H1 (cell line): ENCODE results near the gene CAPG. TPM values are rescaled to one million over a fixed set of nuclear protein-coding genes. Genes with fewer than 3 reads are reported as not detected.

Experiments
- CTCF ChIA-PET: fragments of 300-600 bp; sonication (Branson Sonifier 250); formaldehyde crosslinking; loops from one replicate; lab custom pipeline; 2021; ENCODE audit not compliant: partially characterized antibody; lab: Charles Lee
- POLR2A ChIA-PET: fragments of 300-600 bp; sonication (Branson Sonifier 250); formaldehyde crosslinking; loops from one replicate; lab custom pipeline; 2021; ENCODE audit warnings: inconsistent platforms; ENCODE audit not compliant: partially characterized antibody; lab: Charles Lee
- DNase-seq, 2 experiments: peaks; one replicate each; pipeline versions ENCODE4 v3.0.0 to v3.0.0-alpha.2; 2010 to 2022; ENCODE audit warnings: low spot score in 2 of 2, low read depth in 1 of 2, mixed read lengths in 1 of 2
- FAIRE-seq: peaks from 2 replicates; lab custom pipeline; 2011; peaks lifted over from hg19 to GRCh38; lab: Jason Lieb, UNC
- H2AFZ ChIP-seq: 2 replicates; pipeline ENCODE4 v1.8.1; 2012; ENCODE audit warnings: low read length, inconsistent platforms
- H2AK5ac ChIP-seq: 2 replicates; pipeline ENCODE4 v1.6.1; 2013; ENCODE audit warnings: low read depth, low read length
- H2BK120ac ChIP-seq: replicated peaks from 2 replicates; pipeline ENCODE3; 2013; ENCODE audit warnings: low read depth, low read length, inconsistent platforms
- H2BK12ac ChIP-seq: 2 replicates; pipeline ENCODE4 v1.6.1; 2013; ENCODE audit warnings: low read depth, low read length
- H2BK15ac ChIP-seq: 2 replicates; pipeline ENCODE4 v1.6.1; 2013; ENCODE audit warnings: low read length
- H2BK20ac ChIP-seq: 2 replicates; pipeline ENCODE4 v1.6.1; 2013; ENCODE audit warnings: low read length
- H2BK5ac ChIP-seq: 2 replicates; pipeline ENCODE4 v1.6.1; 2013; ENCODE audit warnings: low read depth, low read length
- H3K14ac ChIP-seq: 2 replicates; pipeline ENCODE4 v1.6.1; 2013; ENCODE audit warnings: inconsistent platforms; ENCODE audit not compliant: insufficient read length
- H3K18ac ChIP-seq: 2 replicates; pipeline ENCODE4 v1.6.1; 2013; ENCODE audit warnings: low read length; ENCODE audit errors: extremely low read depth
- H3K23ac ChIP-seq: 2 replicates; pipeline ENCODE4 v1.6.1; 2013; ENCODE audit warnings: inconsistent platforms; ENCODE audit not compliant: insufficient read length
- H3K23me2 ChIP-seq: 2 replicates; pipeline ENCODE4 v1.6.1; 2013; ENCODE audit warnings: low read depth, low read length
- H3K27ac ChIP-seq: 2 replicates; pipeline ENCODE4 v1.6.1; 2011; ENCODE audit warnings: low read depth, low read length, inconsistent platforms
- H3K27me3 ChIP-seq, 4 experiments: replicated peaks in 1 of 4; 1 replicate in 1 of 4; 2 replicates in 3 of 4; pipeline versions ENCODE4 v1.6.1 to v1.8.1; 2011 to 2013; ENCODE audit warnings: low read length in 3 of 4, mild to moderate bottlenecking in 3 of 4, inconsistent platforms in 2 of 4, mixed read lengths in 2 of 4, moderate library complexity in 1 of 4; ENCODE audit not compliant: control insufficient read depth in 3 of 4, insufficient read depth in 3 of 4; ENCODE audit errors: extremely low read depth in 1 of 4
- H3K36me3 ChIP-seq, 4 experiments: 2 replicates each; pipeline versions ENCODE4 v1.6.1 to v1.8.1; 2011 to 2013; ENCODE audit warnings: mild to moderate bottlenecking in 4 of 4, low read length in 3 of 4, moderate library complexity in 2 of 4, control low read depth in 1 of 4, inconsistent platforms in 1 of 4; ENCODE audit not compliant: insufficient read depth in 4 of 4, control insufficient read depth in 2 of 4
- H3K4ac ChIP-seq: replicated peaks from 2 replicates; pipeline ENCODE3; 2013; ENCODE audit warnings: low read length, low read depth, mixed read lengths, inconsistent platforms; ENCODE audit not compliant: insufficient read length
- H3K4me1 ChIP-seq, 4 experiments: replicated peaks in 1 of 4; 1 replicate in 1 of 4; 2 replicates in 3 of 4; pipeline versions ENCODE4 v1.6.1 to v1.8.1; 2011 to 2013; ENCODE audit warnings: low read length in 3 of 4, inconsistent platforms in 2 of 4, mixed read lengths in 1 of 4; ENCODE audit not compliant: insufficient read depth in 4 of 4, control insufficient read depth in 3 of 4
- H3K4me2 ChIP-seq, 2 experiments: 2 replicates each; pipeline versions ENCODE4 v1.6.1 to v1.8.1; 2011 to 2013; ENCODE audit warnings: low read depth in 2 of 2, low read length in 2 of 2, control low read depth in 1 of 2, inconsistent platforms in 1 of 2, mild to moderate bottlenecking in 1 of 2; ENCODE audit not compliant: insufficient read depth in 1 of 2
- H3K4me3 ChIP-seq, 4 experiments: fragments of 200-600, 300-600 bp in 1 of 4; sonication (generic), shearing (Covaris generic), sonication (Bioruptor Twin) in 1 of 4; 2 replicates each; pipeline versions ENCODE4 v1.5.1 to v1.8.1; 2011 to 2016; ENCODE audit warnings: low read length in 4 of 4, low read depth in 3 of 4, control low read depth in 2 of 4, inconsistent platforms in 2 of 4, mild to moderate bottlenecking in 2 of 4, mixed read lengths in 1 of 4, moderate library complexity in 1 of 4; ENCODE audit not compliant: insufficient read depth in 2 of 4; ENCODE audit errors: extremely low read depth in 1 of 4
- H3K56ac ChIP-seq: replicated peaks from 2 replicates; pipeline ENCODE3; 2013; ENCODE audit warnings: low read depth, mild to moderate bottlenecking, mixed read lengths, low read length, inconsistent platforms; ENCODE audit not compliant: insufficient read length
- H3K79me1 ChIP-seq: 2 replicates; pipeline ENCODE4 v1.6.1; 2013; ENCODE audit warnings: low read depth, low read length, control low read depth
- H3K79me2 ChIP-seq, 2 experiments: 2 replicates each; pipeline versions ENCODE4 v1.6.1 to v1.8.1; 2012 to 2013; ENCODE audit warnings: low read length in 2 of 2, mild to moderate bottlenecking in 2 of 2, inconsistent platforms in 1 of 2; ENCODE audit not compliant: insufficient read depth in 2 of 2, control insufficient read depth in 1 of 2
- H3K9ac ChIP-seq, 4 experiments: replicated peaks in 1 of 4; 1 replicate in 1 of 4; 2 replicates in 3 of 4; pipeline versions ENCODE4 v1.6.1 to v1.8.1; 2011 to 2013; ENCODE audit warnings: low read depth in 3 of 4, low read length in 3 of 4, control low read depth in 2 of 4, mild to moderate bottlenecking in 2 of 4, moderate library complexity in 2 of 4, inconsistent platforms in 1 of 4; ENCODE audit errors: extremely low read depth in 1 of 4
- H3K9me3 ChIP-seq, 2 experiments: 2 replicates each; pipeline versions ENCODE4 v1.6.1 to v1.8.1; 2012 to 2013; ENCODE audit warnings: mild to moderate bottlenecking in 2 of 2, moderate library complexity in 2 of 2, control low read depth in 1 of 2, inconsistent platforms in 1 of 2, low read depth in 1 of 2, low read length in 1 of 2, mixed read lengths in 1 of 2; ENCODE audit not compliant: insufficient read depth in 2 of 2
- H4K20me1 ChIP-seq, 2 experiments: replicated peaks in 1 of 2; 2 replicates each; pipeline versions ENCODE3 to v1.8.1; 2011 to 2013; ENCODE audit warnings: inconsistent platforms in 2 of 2, low read length in 2 of 2, mild to moderate bottlenecking in 1 of 2; ENCODE audit not compliant: insufficient read depth in 2 of 2, control insufficient read depth in 1 of 2
- H4K5ac ChIP-seq: 2 replicates; pipeline ENCODE4 v1.6.1; 2013; ENCODE audit warnings: low read length, low read depth, mixed read lengths, inconsistent platforms; ENCODE audit not compliant: insufficient read length
- H4K8ac ChIP-seq: 2 replicates; pipeline ENCODE4 v1.8.0; 2013; ENCODE audit warnings: mild to moderate bottlenecking, moderate library complexity, low read length, inconsistent platforms; ENCODE audit not compliant: insufficient read depth; ENCODE audit errors: extremely low read depth
- H4K91ac ChIP-seq: replicated peaks from 2 replicates; pipeline ENCODE3; 2013; ENCODE audit warnings: low read length, mixed read lengths, inconsistent platforms; ENCODE audit not compliant: insufficient read length
- ATF3 ChIP-seq: IDR thresholded peaks from 2 replicates; pipeline ENCODE4 v1.6.1; 2011; ENCODE audit warnings: low read depth, mild to moderate bottlenecking, low read length; ENCODE audit not compliant: insufficient read depth
- CHD1 ChIP-seq: IDR thresholded peaks from 2 replicates; pipeline ENCODE4 v1.6.1; 2012; ENCODE audit warnings: low read depth, low read length, improper control_type of control experiment
- FOSL1 ChIP-seq: IDR thresholded peaks from 2 replicates; pipeline ENCODE4 v1.6.1; 2011; ENCODE audit warnings: mild to moderate bottlenecking, low read depth, low read length, moderate library complexity; ENCODE audit not compliant: insufficient read depth
- KDM1A ChIP-seq: fragments of 200-600, 300-600 bp; sonication (generic); IDR thresholded peaks from 2 replicates; pipeline ENCODE4 v1.7.1; 2016; ENCODE audit warnings: mild to moderate bottlenecking, low read length, borderline replicate concordance
- POLR2A ChIP-seq, 2 experiments: IDR thresholded peaks; 1 replicate in 1 of 2; 2 replicates in 1 of 2; pipeline ENCODE4 v1.6.1; 2011; ENCODE audit warnings: low read depth in 2 of 2, low read length in 2 of 2, mild to moderate bottlenecking in 2 of 2; ENCODE audit errors: control extremely low read depth in 1 of 2
- TBP ChIP-seq: IDR thresholded peaks from 2 replicates; pipeline ENCODE4 v1.6.1; 2011; ENCODE audit warnings: low read depth, low read length, improper control_type of control experiment
- TCF12 ChIP-seq: IDR thresholded peaks from 2 replicates; pipeline ENCODE4 v1.6.1; 2011; ENCODE audit warnings: low read depth, mild to moderate bottlenecking, low read length
- USF2 ChIP-seq: IDR thresholded peaks from 2 replicates; pipeline ENCODE4 v1.6.1; 2011; ENCODE audit warnings: low read length, improper control_type of control experiment
- WGBS, 2 experiments: shearing (Covaris generic) in 1 of 2; methylation state at CpG; one replicate each; pipeline versions ENCODE4 v1.1.6 to v1.1.7; 2013 to 2015; ENCODE audit warnings: low lambda C conversion rate in 2 of 2, mixed read lengths in 2 of 2, inconsistent platforms in 1 of 2, low coverage in 1 of 2, missing lambda C conversion rate in 1 of 2; ENCODE audit not compliant: insufficient replicate concordance in 2 of 2, insufficient coverage in 1 of 2, insufficient read length in 1 of 2; ENCODE audit errors: extremely low coverage in 1 of 2, missing lambda C conversion rate in 1 of 2; 5-methylcytosine and 5-hydroxymethylcytosine counted together
- polyA plus RNA-seq, 7 experiments: library from polyadenylated mRNA; depleted of rRNA in 3 of 7; stranded (reverse) in 5 of 7; unstranded in 2 of 7; fragments of >200 nt in 5 of 7; fragments of 200-250 nt in 2 of 7; gene quantifications; 1 replicate in 5 of 7; 2 replicates in 1 of 7; 4 replicates in 1 of 7; pipeline versions ENCODE4 v1.2.1 to v1.2.3, GENCODE V29; 2011 to 2013; ENCODE audit warnings: missing spikeins in 2 of 7, mixed read lengths in 2 of 7
- total RNA-seq: library from RNA; stranded (reverse); fragmentation: NEBNext Ultra II Directional; extraction: Animal tissue kit (Norgen Biotek cat#: 25700); gene quantifications from 2 replicates; pipeline ENCODE4 v1.2.1, GENCODE V29; 2021

The CAPG gene
- total and polyA plus RNA-seq, 2 of the 8 experiments (the other 6 are each of a cell fraction or from before 2014, with no cell fraction given), result 80.5 to 89.0 TPM

GRCh38 chr2:85448461-85449213 is 38.5 kb upstream of the CAPG start:
- H3K36me3 ChIP-seq, result no peaks in the 10 kb centered on the region
- H2BK20ac ChIP-seq, result no peak overlapping the region
- no peak overlapping the region for H3K56ac ChIP-seq
- ChIA-PET CTCF (interaction anchor here (0.7 to 1.3 kb wide), 2 partner anchors 21 to 106 kb away, joined by 3 to 4 read pairs; no protein-coding TSS in a partner anchor), POLR2A (interaction anchor here (7.3 to 55.3 kb wide), 2 partner anchors 13 to 98 kb away, joined by 46 to 1889 read pairs; partner anchors contain the start of genes GGCX and MAT2A)
- no peaks in the 10 kb centered on the region for H3K23me2 ChIP-seq
- H2BK5ac ChIP-seq, result 0 out of 2 replicates have a peak overlapping the region, but pooled peaks have one; percentile 24
- no peaks in the 10 kb centered on the region for H3K9me3 ChIP-seq
- H4K8ac ChIP-seq, result no peak overlapping the region
- WGBS, 2 experiments, result 88% methylated on average over 8 of the region's 8 CpGs; no CpG with 5 or more reads in 1 of the 2 experiments
- H3K27me3 ChIP-seq, result no peaks in the 10 kb centered on the region
- no peak overlapping the region for H3K27ac ChIP-seq
- peaks cover 0 to 5% (median 1%) of the 10 kb centered on the region in 4 experiments; a peak in 3 of 7 replicates for H3K4me1 ChIP-seq
- H4K91ac ChIP-seq, result no peak overlapping the region
- no peak overlapping the region for H2BK15ac ChIP-seq
- H3K9ac ChIP-seq, result no peak overlapping the region
- H3K4ac ChIP-seq, result no peak overlapping the region
- H2BK120ac ChIP-seq, result no peak overlapping the region
- H3K4me2 ChIP-seq, result no peak overlapping the region
- H3K23ac ChIP-seq, result no peak overlapping the region
- no peak overlapping the region for H3K18ac ChIP-seq
- TF ChIP-seq CHD1 (no peak), FOSL1 (no peak), ATF3 (no peak), USF2 (no peak), TCF12 (no peak), KDM1A (no peak), TBP (no peak), POLR2A (IDR thresholded peaks at IDR 0.05; ENCODE audit: control extremely low read depth in 1 of 2, low read depth in 2 of 2, low read length in 2 of 2) (no peak)
- H4K20me1 ChIP-seq, result no peaks in the 10 kb centered on the region
- H3K14ac ChIP-seq, result no peak overlapping the region
- H3K79me2 ChIP-seq, result no peaks in the 10 kb centered on the region
- H2AK5ac ChIP-seq, result no peak overlapping the region
- no peak overlapping the region for H2BK12ac ChIP-seq
- H4K5ac ChIP-seq, result no peak overlapping the region
- H3K79me1 ChIP-seq, result no peaks in the 10 kb centered on the region
- FAIRE-seq, result no peak
- H3K4me3 ChIP-seq, result no peak overlapping the region
- DNase-seq, result no peak
- H2AFZ ChIP-seq, result no peak overlapping the region
